Measurements from ENCODE around the gene ABCA13. TPM values are rescaled to one million over a fixed set of nuclear protein-coding genes. Genes with fewer than 3 reads are reported as not detected.
"Not testable (repeated sequence)": the region's sequence is repeated elsewhere in the genome, so short reads cannot be mapped to it uniquely, and the experiment has no call there.

Gene ABCA13
- total and polyA plus RNA-seq, 8 donors: under 0.01 to 1.5 (median 0.32) TPM

DNA sequence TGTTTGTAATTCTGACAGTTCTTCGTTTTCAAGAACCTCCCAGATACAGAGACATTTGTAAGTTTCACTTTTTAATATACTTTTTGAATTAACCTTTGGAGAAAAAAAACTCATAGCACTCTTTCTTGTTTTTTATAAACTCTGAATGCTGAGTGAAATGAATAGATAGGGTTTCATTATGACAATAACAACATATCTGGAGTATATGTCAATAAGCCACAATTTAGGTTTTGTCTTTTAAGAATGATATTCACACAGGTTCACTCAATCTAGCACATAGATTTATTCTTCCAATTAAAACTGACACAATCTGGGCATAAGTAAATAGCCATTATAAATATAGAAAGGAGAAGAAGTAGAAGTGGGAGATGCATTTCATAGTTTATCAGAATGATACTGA is 21.7 kb downstream of the ABCA13 start:
- TF ChIP-seq, protein P1, sequence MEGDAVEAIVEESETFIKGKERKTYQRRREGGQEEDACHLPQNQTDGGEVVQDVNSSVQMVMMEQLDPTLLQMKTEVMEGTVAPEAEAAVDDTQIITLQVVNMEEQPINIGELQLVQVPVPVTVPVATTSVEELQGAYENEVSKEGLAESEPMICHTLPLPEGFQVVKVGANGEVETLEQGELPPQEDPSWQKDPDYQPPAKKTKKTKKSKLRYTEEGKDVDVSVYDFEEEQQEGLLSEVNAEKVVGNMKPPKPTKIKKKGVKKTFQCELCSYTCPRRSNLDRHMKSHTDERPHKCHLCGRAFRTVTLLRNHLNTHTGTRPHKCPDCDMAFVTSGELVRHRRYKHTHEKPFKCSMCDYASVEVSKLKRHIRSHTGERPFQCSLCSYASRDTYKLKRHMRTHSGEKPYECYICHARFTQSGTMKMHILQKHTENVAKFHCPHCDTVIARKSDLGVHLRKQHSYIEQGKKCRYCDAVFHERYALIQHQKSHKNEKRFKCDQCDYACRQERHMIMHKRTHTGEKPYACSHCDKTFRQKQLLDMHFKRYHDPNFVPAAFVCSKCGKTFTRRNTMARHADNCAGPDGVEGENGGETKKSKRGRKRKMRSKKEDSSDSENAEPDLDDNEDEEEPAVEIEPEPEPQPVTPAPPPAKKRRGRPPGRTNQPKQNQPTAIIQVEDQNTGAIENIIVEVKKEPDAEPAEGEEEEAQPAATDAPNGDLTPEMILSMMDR (IDR thresholded peaks at IDR 0.05): no peak
- intact Hi-C loops (cut with DNase I): no loop called here
- Histone ChIP-seq H3K4me1 (no peaks in the 10 kb centered on the region), H3K27me3 (no peaks in the 10 kb centered on the region), H3K36me3 (no peaks in the 10 kb centered on the region), H3K4me3 (no peak overlapping the region), H3K9me3 (no peaks in the 10 kb centered on the region), H3K27ac (no peak overlapping the region)
- FAIRE-seq (no peak), DNase-seq (no peak), ATAC-seq (no peak)
- WGBS, 2 donors: 67 to 81% methylated on average over 1 of the region's 1 CpG

DNA sequence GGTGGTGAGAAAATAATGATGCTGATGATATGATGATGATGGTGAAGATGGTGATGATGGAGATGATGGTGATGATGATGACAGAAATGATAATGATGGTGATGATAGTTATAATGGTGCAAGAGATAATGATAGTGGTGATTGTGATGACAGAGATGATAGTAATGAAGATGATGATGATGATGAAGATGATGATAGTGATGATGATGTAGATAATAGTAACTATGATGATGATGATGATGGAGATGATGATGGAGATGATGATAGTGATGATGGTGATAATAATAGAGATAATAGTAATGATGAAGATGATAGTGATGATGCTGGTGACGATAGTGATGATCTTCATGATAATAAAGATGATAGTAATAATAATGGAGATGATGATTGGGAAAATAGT is 22.2 kb downstream of the ABCA13 start:
- FAIRE-seq: no peak
- Histone ChIP-seq H3K4me1 (no peaks in the 10 kb centered on the region), H3K9me3 (no peaks in the 10 kb centered on the region), H3K4me3 (no peak overlapping the region), H3K27me3 (no peaks in the 10 kb centered on the region), H3K36me3 (no peaks in the 10 kb centered on the region), H3K27ac (no peak overlapping the region)
- intact Hi-C loops (cut with DNase I): no loop called here
- ATAC-seq: no peak
- 0% methylated on average over 1 of the region's 1 CpG for WGBS, 2 donors
- TF ChIP-seq, protein P1 (IDR thresholded peaks at IDR 0.05): no peak
- DNase-seq: no peak

DNA sequence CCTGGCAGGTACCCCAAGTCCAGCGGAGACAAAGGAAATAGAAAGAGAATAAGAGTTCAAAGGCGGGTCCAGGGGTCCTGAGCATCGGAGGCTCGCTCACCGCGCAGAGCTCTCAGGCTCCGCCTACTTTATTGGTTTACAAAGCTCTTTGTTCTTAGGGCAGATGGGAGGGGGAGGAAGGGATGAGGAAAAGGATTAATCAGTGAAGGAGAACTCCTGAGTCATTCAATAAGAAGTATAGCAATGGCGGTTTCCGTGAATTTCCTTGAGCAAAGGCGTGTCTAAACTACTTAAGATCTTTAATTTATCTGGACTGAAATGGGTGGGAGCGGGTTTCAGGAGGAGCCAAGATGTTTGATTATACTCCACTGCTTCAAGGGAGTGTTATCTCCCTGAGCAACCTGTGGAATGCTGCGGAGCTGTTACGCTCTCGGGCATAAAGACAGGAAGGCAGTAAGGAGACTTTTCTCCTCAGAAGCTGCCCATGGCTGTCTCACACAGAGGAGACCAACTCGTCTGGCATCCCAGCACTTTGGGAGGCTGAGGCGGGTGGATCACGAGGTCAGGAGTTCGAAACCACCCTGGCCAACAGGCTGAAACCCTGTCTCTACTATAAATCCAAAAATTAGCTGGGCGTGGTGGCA is 29.8 kb downstream of the ABCA13 start:
- H3K27ac ChIP-seq; DNase-seq; FAIRE-seq; H3K9me3 ChIP-seq; ATAC-seq; H3K4me3 ChIP-seq; H3K27me3 ChIP-seq; H3K4me1 ChIP-seq; H3K36me3 ChIP-seq; intact Hi-C loops (cut with DNase I): not testable (repeated sequence)
- 47 to 52% methylated on average over 19 of the region's 19 CpGs for WGBS, 2 donors

DNA sequence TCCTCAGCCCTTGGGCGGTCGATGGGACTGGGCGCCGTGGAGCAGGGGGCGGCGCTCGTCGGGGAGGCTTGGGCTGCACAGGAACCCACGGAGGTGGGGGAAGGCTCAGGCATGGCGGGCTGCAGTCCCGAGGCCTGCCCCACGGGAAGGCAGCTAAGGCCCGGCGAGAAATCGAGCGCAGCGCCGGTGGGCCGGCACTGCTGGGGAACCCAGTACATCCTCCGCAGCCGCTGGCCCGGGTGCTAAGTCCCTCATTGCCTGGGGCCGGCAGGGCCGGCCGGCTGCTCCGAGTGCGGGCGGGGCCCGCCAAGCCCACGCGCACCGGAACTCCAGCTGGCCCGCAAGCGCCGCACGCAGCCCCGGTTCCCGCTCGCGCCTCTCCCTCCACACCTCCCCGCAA is 31.7 kb downstream of the ABCA13 start:
- 89 to 94% methylated on average over 33 to 41 of the region's 41 CpGs for WGBS, 2 donors
- FAIRE-seq: not testable (repeated sequence)

DNA sequence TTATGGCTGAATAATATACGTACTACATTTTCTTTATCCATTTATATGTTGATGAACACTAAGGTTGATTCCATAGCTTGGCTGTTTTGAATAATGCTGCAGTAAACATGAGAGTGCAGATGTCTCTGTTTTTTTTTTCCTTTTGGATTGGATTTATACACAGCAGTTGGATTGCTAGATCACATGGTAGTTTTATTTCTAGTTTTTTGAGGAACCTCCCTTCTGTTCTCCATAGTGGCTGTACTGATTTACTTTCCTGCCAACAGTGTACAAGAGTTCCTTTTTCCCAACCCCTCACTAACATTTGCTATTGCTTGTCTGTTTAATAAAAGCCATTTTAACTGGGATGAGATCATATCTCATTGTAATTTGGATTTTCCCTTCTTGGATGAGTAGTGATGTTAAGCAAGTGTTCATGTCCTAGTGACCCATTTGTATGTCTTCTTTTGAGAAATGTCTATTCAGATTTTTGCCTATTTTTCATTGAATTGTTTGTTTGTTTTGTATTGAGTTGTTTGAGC is 36.0 kb downstream of the ABCA13 start:
- WGBS, 2 donors: 70 to 84% methylated on average over 1 of the region's 1 CpG
- Histone ChIP-seq H3K9me3 (no peaks in the 10 kb centered on the region), H3K36me3 (no peaks in the 10 kb centered on the region), H3K4me1 (no peaks in the 10 kb centered on the region), H3K27me3 (no peaks in the 10 kb centered on the region), H3K4me3 (no peak overlapping the region), H3K27ac (no peak overlapping the region)
- FAIRE-seq (no peak), ATAC-seq (no peak), DNase-seq (no peak)
- TF ChIP-seq, protein P1 (IDR thresholded peaks at IDR 0.05): no peak
- intact Hi-C loops (cut with DNase I): no loop called here

More for the DNA sequence above, 31.7 kb downstream of the ABCA13 start:
- ATAC-seq; H3K4me3 ChIP-seq; H3K9me3 ChIP-seq; H3K4me1 ChIP-seq; intact Hi-C loops (cut with DNase I); H3K27me3 ChIP-seq; H3K27ac ChIP-seq; DNase-seq; H3K36me3 ChIP-seq: not testable (repeated sequence)

DNA sequence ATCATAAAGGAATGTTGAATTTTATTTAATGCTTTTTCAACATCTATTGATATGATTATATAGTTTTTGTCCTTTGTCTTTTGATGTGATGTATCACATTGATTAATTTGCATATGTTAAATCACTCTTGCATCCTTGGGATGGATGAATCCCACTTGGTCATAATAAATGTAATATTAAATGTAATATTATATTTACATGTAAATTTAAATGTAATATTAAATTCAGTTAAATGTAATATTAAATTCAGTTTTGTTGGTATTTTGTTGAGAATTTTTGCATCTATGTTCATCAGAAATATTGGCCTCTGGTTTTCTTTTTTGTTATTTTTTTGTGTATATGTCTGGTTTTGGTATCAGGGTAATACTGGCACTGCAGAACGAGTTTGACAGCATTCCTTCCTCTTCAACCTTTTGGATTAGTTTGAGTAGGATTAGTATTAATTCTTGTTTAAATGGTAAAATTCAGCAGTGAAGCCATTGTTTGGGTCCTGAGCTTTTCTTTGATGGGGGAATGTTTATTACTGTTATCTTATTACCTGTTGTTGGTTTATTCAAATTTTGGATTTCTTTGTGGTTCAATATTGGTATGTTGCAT is 37.8 kb downstream of the ABCA13 start:
- intact Hi-C loops (cut with DNase I): no loop called here
- Histone ChIP-seq H3K36me3 (no peaks in the 10 kb centered on the region), H3K4me3 (no peak overlapping the region), H3K27me3 (no peaks in the 10 kb centered on the region), H3K27ac (no peak overlapping the region), H3K4me1 (no peaks in the 10 kb centered on the region), H3K9me3 (no peaks in the 10 kb centered on the region)
- ATAC-seq (no peak), DNase-seq (no peak), FAIRE-seq (no peak)
- TF ChIP-seq, protein P1 (IDR thresholded peaks at IDR 0.05): no peak
- WGBS, 2 donors: 21 to 30% methylated on average over 1 of the region's 1 CpG

All from pancreas (tissue), 10 donors.